Ectodermal cell (in vitro differentiated cells): ENCODE data around the gene VTI1A.

Experiments
- H3K27ac ChIP-seq: 2 replicates; pipeline ENCODE4 v1.7.0; 2013; ENCODE audit warnings: mild to moderate bottlenecking, low read depth, low read length; ENCODE audit not compliant: insufficient read depth, poor library complexity, severe bottlenecking
- H3K27me3 ChIP-seq: 2 replicates; pipeline ENCODE4 v1.7.0; 2013; ENCODE audit warnings: mild to moderate bottlenecking, low read length; ENCODE audit not compliant: insufficient read depth, control insufficient read depth, poor library complexity, severe bottlenecking
- H3K36me3 ChIP-seq: one replicate; pipeline ENCODE4 v1.7.0; 2013; ENCODE audit warnings: low read length; ENCODE audit not compliant: control insufficient read depth, insufficient read depth
- H3K4me1 ChIP-seq: one replicate; pipeline ENCODE4 v1.7.0; 2013; ENCODE audit warnings: low read length; ENCODE audit not compliant: control insufficient read depth, insufficient read depth
- H3K4me3 ChIP-seq: 2 replicates; pipeline ENCODE4 v1.7.0; 2013; ENCODE audit warnings: low read depth, low read length, control low read depth; ENCODE audit not compliant: insufficient read depth
- H3K9me3 ChIP-seq: 2 replicates; pipeline ENCODE4 v1.7.0; 2013; ENCODE audit warnings: mild to moderate bottlenecking, low read length, moderate library complexity; ENCODE audit not compliant: control insufficient read depth
- WGBS, 2 experiments: methylation state at CpG; one replicate each; pipeline ENCODE4 v1.1.7; 2013; ENCODE audit warnings: missing lambda C conversion rate in 2 of 2; 5-methylcytosine and 5-hydroxymethylcytosine counted together

VTI1A gene

DNA sequence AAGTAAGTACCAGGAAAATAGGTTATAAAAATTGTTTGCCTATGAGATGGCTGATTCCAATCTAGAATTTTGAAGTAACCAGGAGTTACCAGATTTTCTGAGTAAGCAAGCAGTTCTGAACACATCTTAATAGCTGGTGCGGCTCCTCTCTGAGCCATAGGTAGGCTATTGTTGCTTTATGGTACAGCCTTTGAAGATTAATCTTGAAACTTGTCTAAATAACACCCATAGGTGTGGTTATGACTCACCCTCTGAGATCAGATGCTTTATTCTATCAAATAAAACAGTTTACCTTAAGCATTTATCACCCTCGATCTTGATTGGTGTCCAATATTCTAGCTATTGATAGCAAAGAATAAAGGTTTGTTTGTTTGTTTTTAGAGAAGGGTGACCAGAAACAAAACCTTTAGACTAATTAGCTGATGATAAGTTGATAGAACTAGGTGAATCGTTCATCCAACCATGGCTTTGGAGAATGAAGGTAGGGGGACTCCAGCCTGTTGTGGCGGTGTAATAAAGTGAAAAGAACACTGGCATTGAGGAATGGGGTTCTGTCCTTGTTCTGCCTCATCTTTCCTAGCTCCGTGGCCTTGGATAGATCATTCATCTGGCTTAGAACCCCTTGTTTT is 72.2 kb downstream of the VTI1A start:
- Histone ChIP-seq H3K27ac (no peak overlapping the region), H3K9me3 (no peaks in the 10 kb centered on the region), H3K27me3 (no peaks in the 10 kb centered on the region), H3K4me1 (no peaks in the 10 kb centered on the region), H3K4me3 (no peak overlapping the region), H3K36me3 (no peaks in the 10 kb centered on the region)
- 94% methylated on average over 5 of the region's 5 CpGs for WGBS, 2 experiments

DNA sequence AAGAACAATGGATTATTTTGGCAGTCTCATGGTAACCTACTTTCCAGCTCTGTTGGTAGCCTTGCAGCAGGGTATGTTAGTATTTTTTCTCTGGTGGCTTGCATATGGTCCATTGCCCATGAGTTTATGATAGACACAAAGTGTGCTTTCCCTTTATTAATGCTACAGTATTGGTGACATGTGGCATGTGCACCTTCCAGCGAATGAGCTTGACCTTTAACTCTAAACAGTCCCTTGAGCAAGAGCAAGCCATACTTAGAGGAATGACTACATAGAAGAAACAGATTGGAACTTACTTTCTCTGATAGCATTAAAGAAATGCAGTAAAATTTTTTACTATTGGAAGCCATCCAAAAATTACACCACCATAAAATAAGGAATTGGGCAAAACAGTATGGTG is 73.9 kb downstream of the VTI1A start:
- no peaks in the 10 kb centered on the region for H3K4me1 ChIP-seq
- 77 to 100% methylated on average over 1 of the region's 1 CpG for WGBS, 2 experiments

DNA sequence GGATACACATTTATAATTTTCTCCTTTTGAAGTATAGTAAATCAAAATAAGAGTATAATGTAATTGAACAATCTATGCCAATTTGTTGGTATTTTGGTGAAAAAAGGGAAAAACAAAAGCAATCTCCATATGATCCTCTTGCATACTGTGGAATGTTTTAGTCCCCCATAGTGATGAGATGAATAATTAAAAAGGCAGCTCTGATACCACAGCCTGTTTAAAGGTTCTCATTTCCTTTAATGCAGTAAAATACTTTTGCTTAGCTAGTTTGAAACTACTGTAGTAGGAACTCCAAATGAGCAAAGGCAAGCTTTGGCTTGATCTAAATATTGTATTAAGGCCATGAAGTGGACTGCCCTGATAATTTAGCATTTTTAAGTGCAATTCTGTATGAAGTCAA is 77.6 kb downstream of the VTI1A start:
- no peak overlapping the region for H3K4me3 ChIP-seq
- H3K4me1 ChIP-seq = no peaks in the 10 kb centered on the region
- no peaks in the 10 kb centered on the region for H3K9me3 ChIP-seq
- H3K27ac ChIP-seq = no peak overlapping the region
- H3K36me3 ChIP-seq = no peaks in the 10 kb centered on the region
- no peaks in the 10 kb centered on the region for H3K27me3 ChIP-seq

More for the DNA sequence above, 73.9 kb downstream of the VTI1A start:
- Histone ChIP-seq H3K4me3 (no peak overlapping the region), H3K9me3 (no peaks in the 10 kb centered on the region), H3K27ac (no peak overlapping the region), H3K27me3 (no peaks in the 10 kb centered on the region), H3K36me3 (no peaks in the 10 kb centered on the region)

DNA sequence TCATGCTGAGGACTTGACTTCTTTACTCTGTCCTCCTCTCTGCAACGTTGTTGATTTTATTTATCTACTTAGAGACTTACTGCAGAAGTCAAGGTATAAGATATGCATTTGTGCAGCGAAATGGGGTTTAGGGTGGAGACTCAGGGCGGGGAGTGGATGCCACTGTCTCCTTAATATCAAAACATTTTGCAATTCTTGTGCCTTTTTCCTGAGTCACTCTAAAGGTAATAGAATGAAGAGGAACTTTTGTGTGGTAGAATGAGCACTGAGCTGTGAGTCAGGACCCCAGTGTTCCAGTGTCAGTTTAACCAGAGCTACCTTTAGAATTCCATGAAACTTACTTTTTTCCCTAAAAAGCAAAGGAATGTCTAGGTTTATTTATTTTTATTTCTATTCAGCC is 78.2 kb downstream of the VTI1A start:
- WGBS, 2 experiments = 33 to 81% methylated on average over 1 to 3 of the region's 3 CpGs
- H3K4me3 ChIP-seq = no peak overlapping the region
- no peaks in the 10 kb centered on the region for H3K27me3 ChIP-seq
- H3K9me3 ChIP-seq = no peaks in the 10 kb centered on the region
- H3K27ac ChIP-seq = no peak overlapping the region
- H3K36me3 ChIP-seq = no peaks in the 10 kb centered on the region
- H3K4me1 ChIP-seq = no peaks in the 10 kb centered on the region

DNA sequence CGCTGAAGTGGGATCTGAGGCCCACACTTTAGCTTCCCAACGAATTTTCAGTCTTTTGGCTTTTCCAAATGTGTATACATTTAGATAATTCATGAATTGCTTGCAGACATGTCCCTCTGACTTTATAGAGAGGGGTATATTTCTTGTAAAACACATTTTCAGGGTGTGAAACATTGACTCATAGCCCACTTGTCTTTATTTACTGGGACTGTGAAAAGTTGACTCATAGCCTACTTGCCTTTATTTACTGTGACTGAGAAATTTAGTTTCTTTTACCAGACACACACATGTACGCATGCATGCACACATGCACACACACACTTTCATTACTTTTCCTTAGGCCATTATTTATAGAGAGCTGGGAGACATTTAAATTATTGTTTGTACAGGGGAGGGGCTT is 79.1 kb downstream of the VTI1A start:
- no peak overlapping the region for H3K27ac ChIP-seq
- no peaks in the 10 kb centered on the region for H3K4me1 ChIP-seq
- no peaks in the 10 kb centered on the region for H3K9me3 ChIP-seq
- no peaks in the 10 kb centered on the region for H3K36me3 ChIP-seq
- H3K4me3 ChIP-seq = no peak overlapping the region
- WGBS, 2 experiments = 90 to 93% methylated on average over 2 of the region's 3 CpGs
- no peaks in the 10 kb centered on the region for H3K27me3 ChIP-seq

DNA sequence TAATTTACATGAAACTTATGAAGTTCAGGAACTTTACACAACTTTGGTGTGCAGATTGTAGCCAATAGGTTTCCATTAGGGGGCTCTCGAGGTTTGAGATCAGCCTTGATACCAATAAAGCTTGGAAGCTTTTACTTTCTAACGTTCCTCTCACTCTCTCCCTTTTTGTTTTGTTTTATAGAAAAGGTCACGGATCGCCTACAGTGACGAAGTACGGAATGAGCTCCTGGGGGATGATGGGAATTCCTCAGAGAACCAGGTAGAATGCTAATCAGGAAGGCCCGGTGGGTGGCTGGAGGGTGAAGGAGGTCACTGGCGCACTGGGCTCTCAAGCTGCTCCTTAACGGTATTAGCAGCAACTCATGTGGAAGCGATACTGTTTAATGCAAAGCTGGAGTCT is 79.9 kb downstream of the VTI1A start:
- no peaks in the 10 kb centered on the region for H3K9me3 ChIP-seq
- H3K4me1 ChIP-seq = no peaks in the 10 kb centered on the region
- 35 to 47% methylated on average over 10 of the region's 10 CpGs for WGBS, 2 experiments
- no peaks in the 10 kb centered on the region for H3K36me3 ChIP-seq
- no peaks in the 10 kb centered on the region for H3K27me3 ChIP-seq
- H3K4me3 ChIP-seq = no peak overlapping the region
- no peak overlapping the region for H3K27ac ChIP-seq

DNA sequence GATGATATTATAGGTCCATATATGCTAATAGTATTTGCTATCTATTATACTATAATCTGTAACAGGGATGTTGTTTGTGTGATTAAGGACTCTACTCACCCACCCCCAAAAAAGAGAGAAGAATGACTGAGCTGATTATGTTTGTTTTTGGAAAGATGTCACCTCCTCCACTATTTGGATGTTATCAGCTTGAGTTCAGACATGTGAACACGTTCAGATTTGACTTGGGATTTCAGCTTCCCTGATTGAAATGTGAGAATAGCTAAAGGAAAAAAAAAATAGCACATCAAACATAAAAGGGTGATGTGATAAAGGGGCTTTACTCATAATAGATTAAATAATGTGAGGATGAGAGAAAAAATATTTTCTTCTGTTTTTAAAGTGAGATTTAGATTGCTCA is 81.2 kb downstream of the VTI1A start:
- Histone ChIP-seq H3K4me1 (no peaks in the 10 kb centered on the region), H3K9me3 (no peaks in the 10 kb centered on the region), H3K27me3 (no peaks in the 10 kb centered on the region), H3K36me3 (no peaks in the 10 kb centered on the region), H3K27ac (no peak overlapping the region), H3K4me3 (no peak overlapping the region)
- 91 to 92% methylated on average over 1 of the region's 1 CpG for WGBS, 2 experiments

DNA sequence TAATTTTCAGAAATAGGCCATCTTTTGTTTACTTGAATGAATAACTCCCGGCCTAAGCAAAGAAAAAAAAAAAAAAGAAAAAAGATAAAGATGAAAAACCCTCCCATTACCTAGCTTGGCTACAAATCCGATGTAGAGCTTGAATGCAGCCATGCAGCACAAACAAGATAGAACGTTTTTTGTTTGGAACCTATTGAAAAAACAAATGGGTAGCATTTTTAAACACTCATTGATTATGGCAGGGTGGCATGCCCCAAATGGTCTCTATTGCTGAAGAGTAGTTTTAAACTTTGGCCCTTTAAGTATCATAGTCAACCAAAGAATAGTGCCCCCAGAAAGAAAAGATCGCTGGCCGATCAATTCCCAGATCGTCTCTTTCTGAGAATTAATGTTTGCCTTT is 84.4 kb downstream of the VTI1A start:
- 81 to 84% methylated on average over 5 to 6 of the region's 6 CpGs for WGBS, 2 experiments
- no peaks in the 10 kb centered on the region for H3K36me3 ChIP-seq
- H3K27ac ChIP-seq = no peak overlapping the region
- H3K9me3 ChIP-seq = no peaks in the 10 kb centered on the region
- no peaks in the 10 kb centered on the region for H3K27me3 ChIP-seq
- H3K4me3 ChIP-seq = no peak overlapping the region
- no peaks in the 10 kb centered on the region for H3K4me1 ChIP-seq

DNA sequence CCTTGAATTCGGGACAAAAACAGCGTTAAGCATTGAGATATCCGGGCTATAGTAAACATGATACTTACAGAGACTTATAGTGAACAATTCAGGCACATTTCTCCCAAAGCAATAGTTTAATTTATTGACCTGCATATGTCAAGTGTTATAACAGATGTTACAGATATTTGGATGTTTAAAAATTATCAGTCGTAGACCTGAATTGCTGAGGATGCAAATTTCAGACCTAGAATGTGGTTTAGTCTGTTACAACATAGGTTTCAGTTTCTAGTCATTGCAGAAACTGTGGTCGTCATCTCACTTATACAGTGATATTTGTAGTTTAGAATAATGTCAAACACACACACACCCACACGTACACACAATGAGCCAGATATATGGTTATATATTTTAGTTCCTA is 85.2 kb downstream of the VTI1A start:
- Histone ChIP-seq H3K4me3 (no peak overlapping the region), H3K4me1 (no peaks in the 10 kb centered on the region), H3K36me3 (no peaks in the 10 kb centered on the region), H3K9me3 (no peaks in the 10 kb centered on the region), H3K27ac (no peak overlapping the region), H3K27me3 (no peaks in the 10 kb centered on the region)
- WGBS, 2 experiments = 88 to 92% methylated on average over 4 to 5 of the region's 6 CpGs

DNA sequence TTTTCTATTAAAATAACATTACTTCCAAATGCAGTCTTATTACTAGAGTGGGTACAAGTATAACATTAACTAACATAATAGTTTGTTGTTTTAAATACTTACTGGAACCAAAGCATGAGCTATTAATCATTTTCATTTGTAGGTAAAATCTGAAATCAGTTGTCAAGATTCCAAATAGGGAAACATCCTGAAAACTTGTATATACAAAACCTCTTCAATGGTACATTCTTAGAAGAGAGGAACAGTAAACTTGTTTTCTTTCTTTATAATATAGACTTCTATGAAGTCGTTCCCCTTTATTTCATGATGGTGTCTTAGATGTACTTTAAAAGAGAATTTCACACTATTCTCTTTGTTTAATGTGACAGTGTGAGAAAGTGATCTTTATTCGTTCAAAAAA is 85.9 kb downstream of the VTI1A start:
- H3K36me3 ChIP-seq = no peaks in the 10 kb centered on the region
- H3K27me3 ChIP-seq = no peaks in the 10 kb centered on the region
- WGBS, 2 experiments = 100% methylated on average over 2 of the region's 2 CpGs; no CpG with 5 or more reads in 1 of the 2 experiments
- no peaks in the 10 kb centered on the region for H3K9me3 ChIP-seq
- H3K27ac ChIP-seq = no peak overlapping the region
- H3K4me1 ChIP-seq = no peaks in the 10 kb centered on the region
- no peak overlapping the region for H3K4me3 ChIP-seq

DNA sequence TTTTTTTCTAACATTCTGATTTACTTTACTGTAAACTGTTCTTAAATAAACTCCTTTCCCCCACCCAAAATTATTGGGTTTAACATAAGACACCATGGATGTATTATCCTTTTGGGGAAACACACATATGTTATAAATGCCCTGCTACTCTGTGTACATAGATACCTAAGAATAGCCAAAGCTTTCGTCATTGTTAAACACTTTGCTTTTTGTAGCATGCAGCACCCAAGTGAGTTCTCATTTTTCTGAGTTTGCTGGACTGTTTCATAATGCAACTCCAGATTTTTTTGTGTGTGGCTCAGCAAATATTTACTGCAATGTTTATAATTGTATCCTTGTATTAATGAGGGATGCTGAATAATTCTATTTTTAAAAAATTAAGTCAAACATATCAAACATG is 86.9 kb downstream of the VTI1A start:
- H3K9me3 ChIP-seq = no peaks in the 10 kb centered on the region
- H3K4me1 ChIP-seq = no peaks in the 10 kb centered on the region
- H3K27me3 ChIP-seq = no peaks in the 10 kb centered on the region
- H3K36me3 ChIP-seq = no peaks in the 10 kb centered on the region
- H3K27ac ChIP-seq = no peak overlapping the region
- WGBS, 2 experiments = 94 to 100% methylated on average over 1 of the region's 1 CpG
- no peak overlapping the region for H3K4me3 ChIP-seq
